ENCODE results near the gene EID1.

The EID1 gene

DNA sequence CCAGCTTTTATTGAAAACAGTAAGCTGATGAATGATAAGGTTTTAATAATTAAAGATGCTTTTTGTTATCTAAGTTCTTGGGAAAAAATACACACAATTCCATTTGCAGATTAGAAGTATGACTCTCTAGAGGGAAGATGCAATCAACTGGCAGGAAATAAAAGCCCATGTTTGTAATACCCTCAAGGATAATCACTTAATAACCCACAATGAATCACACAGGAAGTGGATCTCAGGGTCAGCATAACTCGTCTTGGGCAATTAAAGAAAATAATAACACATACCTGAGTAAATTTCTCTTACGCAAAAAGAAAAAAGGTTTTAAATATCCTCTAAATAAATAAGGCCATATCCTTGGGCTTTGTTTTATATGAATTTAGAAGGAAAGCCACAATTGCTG, 9.4 kb upstream of the EID1 start:
- Histone ChIP-seq H3K4me3 (ENCODE audit: extremely low read depth, insufficient read depth, low read length, poor library complexity, severe bottlenecking) (no peak overlapping the region), H3K36me3 (ENCODE audit: control insufficient read depth, insufficient read depth, low read length) (no peaks in the 10 kb centered on the region), H3K9me3 (ENCODE audit: control insufficient read depth, low read length) (no peaks in the 10 kb centered on the region), H3K4me1 (ENCODE audit: control insufficient read depth, insufficient read depth, low read length, poor library complexity, severe bottlenecking) (peaks cover 9% of the 10 kb centered on the region), H3K27ac (ENCODE audit: low read depth, low read length, severe bottlenecking) (no peak overlapping the region)
- WGBS, 2 experiments (ENCODE audit: insufficient coverage in 2 of 2) = 50% methylated on average over 1 of the region's 2 CpGs; no CpG with 5 or more reads in 1 of the 2 experiments

- Histone ChIP-seq H3K4me3 (ENCODE audit: extremely low read depth, insufficient read depth, low read length, poor library complexity, severe bottlenecking) (no peak overlapping the region), H3K9me3 (ENCODE audit: control insufficient read depth, low read length) (no peaks in the 10 kb centered on the region), H3K27ac (ENCODE audit: low read depth, low read length, severe bottlenecking) (no peak overlapping the region), H3K4me1 (ENCODE audit: control insufficient read depth, insufficient read depth, low read length, poor library complexity, severe bottlenecking) (peaks cover 9% of the 10 kb centered on the region), H3K36me3 (ENCODE audit: control insufficient read depth, insufficient read depth, low read length) (no peaks in the 10 kb centered on the region)
- 80% methylated on average over 1 of the region's 1 CpG; no CpG with 5 or more reads in 1 of the 2 experiments for WGBS, 2 experiments (ENCODE audit: insufficient coverage in 2 of 2)
These were observed 8.0 kb upstream of the EID1 start for GRCh38 chr15:48869966-48870365.

- Histone ChIP-seq H3K9me3 (ENCODE audit: control insufficient read depth, low read length) (no peaks in the 10 kb centered on the region), H3K4me1 (ENCODE audit: control insufficient read depth, insufficient read depth, low read length, poor library complexity, severe bottlenecking) (peaks cover under 1% of the 10 kb centered on the region), H3K27ac (ENCODE audit: low read depth, low read length, severe bottlenecking) (no peak overlapping the region), H3K36me3 (ENCODE audit: control insufficient read depth, insufficient read depth, low read length) (no peaks in the 10 kb centered on the region), H3K4me3 (ENCODE audit: extremely low read depth, insufficient read depth, low read length, poor library complexity, severe bottlenecking) (no peak overlapping the region)
These were observed 6.4 kb upstream of the EID1 start for GRCh38 chr15:48871542-48871941.

- no peaks in the 10 kb centered on the region for H3K4me1 ChIP-seq (ENCODE audit: control insufficient read depth, insufficient read depth, low read length, poor library complexity, severe bottlenecking)
- H3K36me3 ChIP-seq (ENCODE audit: control insufficient read depth, insufficient read depth, low read length) = no peaks in the 10 kb centered on the region
- WGBS, 2 experiments (ENCODE audit: insufficient coverage in 2 of 2) = no CpG with 5 or more reads among the region's 2 CpGs
These were observed 5.3 kb upstream of the EID1 start for GRCh38 chr15:48872632-48873031.

GRCh38 chr15:48875241-48875960, 2.5 kb upstream of the EID1 start:
- Histone ChIP-seq H3K36me3 (ENCODE audit: control insufficient read depth, insufficient read depth, low read length) (no peaks in the 10 kb centered on the region), H3K4me3 (ENCODE audit: extremely low read depth, insufficient read depth, low read length, poor library complexity, severe bottlenecking) (no peak overlapping the region), H3K9me3 (ENCODE audit: control insufficient read depth, low read length) (no peaks in the 10 kb centered on the region), H3K27ac (ENCODE audit: low read depth, low read length, severe bottlenecking) (no peak overlapping the region), H3K4me1 (ENCODE audit: control insufficient read depth, insufficient read depth, low read length, poor library complexity, severe bottlenecking) (peaks cover 7% of the 10 kb centered on the region)
- WGBS, 2 experiments (ENCODE audit: insufficient coverage in 2 of 2) = 89 to 100% methylated on average over 1 to 2 of the region's 2 CpGs

More at GRCh38 chr15:48872632-48873031, 5.3 kb upstream of the EID1 start:
- no peak overlapping the region for H3K27ac ChIP-seq (ENCODE audit: low read depth, low read length, severe bottlenecking)
- H3K9me3 ChIP-seq (ENCODE audit: control insufficient read depth, low read length) = no peaks in the 10 kb centered on the region
- no peak overlapping the region for H3K4me3 ChIP-seq (ENCODE audit: extremely low read depth, insufficient read depth, low read length, poor library complexity, severe bottlenecking)

DNA sequence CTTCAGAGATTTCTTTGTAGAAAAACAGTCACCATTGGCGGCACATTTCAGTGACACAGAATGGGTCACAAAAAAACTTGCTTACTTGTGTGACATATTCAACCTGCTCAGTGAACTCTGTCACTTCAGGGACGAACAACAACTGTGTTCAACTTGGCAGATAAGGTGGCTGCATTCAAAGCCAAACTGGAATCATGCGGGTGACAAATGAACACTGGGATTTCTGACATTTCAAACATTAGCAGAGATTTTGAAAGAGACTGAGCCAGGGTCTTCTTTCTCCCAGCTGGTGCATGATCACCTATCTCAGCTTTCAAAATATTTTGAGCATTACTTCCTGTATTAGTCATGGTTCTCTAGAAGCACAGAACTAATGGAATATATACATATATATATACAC, 1.9 kb upstream of the EID1 start:
- WGBS, 2 experiments (ENCODE audit: insufficient coverage in 2 of 2) = 85 to 91% methylated on average over 3 of the region's 3 CpGs
- H3K4me3 ChIP-seq (ENCODE audit: extremely low read depth, insufficient read depth, low read length, poor library complexity, severe bottlenecking) = no peak overlapping the region
- H3K4me1 ChIP-seq (ENCODE audit: control insufficient read depth, insufficient read depth, low read length, poor library complexity, severe bottlenecking) = peaks cover 9% of the 10 kb centered on the region
- H3K9me3 ChIP-seq (ENCODE audit: control insufficient read depth, low read length) = no peaks in the 10 kb centered on the region
- H3K36me3 ChIP-seq (ENCODE audit: control insufficient read depth, insufficient read depth, low read length) = no peaks in the 10 kb centered on the region
- no peak overlapping the region for H3K27ac ChIP-seq (ENCODE audit: low read depth, low read length, severe bottlenecking)

DNA sequence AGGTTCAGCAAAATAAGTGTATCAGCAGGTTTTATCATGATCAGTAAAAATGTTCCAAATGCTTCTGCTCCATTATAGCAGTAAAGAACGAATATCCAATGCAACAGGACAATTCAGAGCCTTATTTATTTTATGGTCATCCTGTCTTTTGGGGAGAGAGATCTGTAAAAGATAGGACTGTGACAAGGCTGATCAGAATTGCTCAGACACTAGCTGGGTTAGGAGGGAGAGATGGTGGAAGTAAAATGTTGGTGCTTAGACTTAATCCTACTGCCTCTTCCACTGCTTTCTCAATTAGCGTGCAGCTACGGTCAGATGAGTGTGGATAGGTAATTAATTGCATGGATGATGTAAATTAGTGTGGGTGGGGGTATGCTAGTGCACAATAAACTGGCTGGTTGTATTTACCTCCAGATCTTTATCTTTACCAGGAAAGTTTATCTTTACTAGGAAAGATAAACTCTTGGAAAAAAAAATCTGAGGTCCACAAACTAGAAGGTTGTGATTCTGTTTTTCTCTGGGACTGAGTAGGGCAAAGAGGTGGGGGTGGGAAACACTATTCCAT, 2.2 kb downstream of the EID1 start:
- H3K36me3 ChIP-seq (ENCODE audit: control insufficient read depth, insufficient read depth, low read length) = no peaks in the 10 kb centered on the region
- H3K9me3 ChIP-seq (ENCODE audit: control insufficient read depth, low read length) = no peaks in the 10 kb centered on the region
- no peak overlapping the region for H3K27ac ChIP-seq (ENCODE audit: low read depth, low read length, severe bottlenecking)
- no peak overlapping the region for H3K4me3 ChIP-seq (ENCODE audit: extremely low read depth, insufficient read depth, low read length, poor library complexity, severe bottlenecking)
- WGBS, 2 experiments (ENCODE audit: insufficient coverage in 2 of 2) = 92% methylated on average over 2 of the region's 3 CpGs; no CpG with 5 or more reads in 1 of the 2 experiments
- H3K4me1 ChIP-seq (ENCODE audit: control insufficient read depth, insufficient read depth, low read length, poor library complexity, severe bottlenecking) = peaks cover 9% of the 10 kb centered on the region

DNA sequence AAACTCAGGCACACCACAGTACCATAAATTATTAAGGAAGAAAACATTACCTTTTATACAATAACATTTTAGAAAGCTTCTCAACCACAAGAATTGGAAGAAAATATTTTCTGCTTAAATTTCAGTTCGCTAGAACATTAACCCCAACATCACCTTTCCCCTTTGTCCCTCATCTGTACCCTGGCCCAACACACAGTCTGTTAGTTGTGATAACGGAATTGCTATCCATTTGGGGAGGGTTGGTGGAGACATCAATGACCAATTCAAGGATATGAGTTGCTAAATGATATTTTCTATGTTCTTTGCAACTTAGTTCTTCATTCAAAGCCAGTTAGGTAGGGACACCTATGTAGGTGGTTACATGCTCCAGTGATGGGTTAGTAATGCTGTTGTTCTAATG, 5.8 kb downstream of the EID1 start:
- H3K4me1 ChIP-seq (ENCODE audit: control insufficient read depth, insufficient read depth, low read length, poor library complexity, severe bottlenecking) = peaks cover 9% of the 10 kb centered on the region
- no peaks in the 10 kb centered on the region for H3K36me3 ChIP-seq (ENCODE audit: control insufficient read depth, insufficient read depth, low read length)
- H3K9me3 ChIP-seq (ENCODE audit: control insufficient read depth, low read length) = no peaks in the 10 kb centered on the region
- H3K4me3 ChIP-seq (ENCODE audit: extremely low read depth, insufficient read depth, low read length, poor library complexity, severe bottlenecking) = no peak overlapping the region
- whole genome bisulfite sequencing, 2 experiments (ENCODE audit: insufficient coverage in 2 of 2) = no CpG with 5 or more reads among the region's 2 CpGs
- H3K27ac ChIP-seq (ENCODE audit: low read depth, low read length, severe bottlenecking) = no peak overlapping the region

DNA sequence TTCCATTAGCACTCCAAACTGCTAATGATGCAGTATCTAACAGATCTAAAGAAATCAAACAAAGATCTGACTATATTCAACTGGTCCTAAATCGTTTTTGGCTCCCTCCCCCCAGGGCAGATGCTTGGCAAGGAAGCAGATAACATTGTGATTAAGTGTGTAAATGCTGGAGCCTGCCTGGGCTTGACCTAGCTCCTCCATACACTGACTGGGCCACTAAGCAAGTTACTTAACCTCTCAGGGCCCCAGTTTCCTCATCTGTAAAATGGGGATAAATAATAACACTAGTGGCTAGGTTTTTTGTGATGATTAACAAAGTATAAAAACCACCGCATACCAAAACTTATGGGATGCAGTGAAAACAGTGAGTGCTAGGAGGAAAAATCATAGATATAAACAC, 9.2 kb downstream of the EID1 start:
- Histone ChIP-seq H3K36me3 (ENCODE audit: control insufficient read depth, insufficient read depth, low read length) (no peaks in the 10 kb centered on the region), H3K4me3 (ENCODE audit: extremely low read depth, insufficient read depth, low read length, poor library complexity, severe bottlenecking) (no peak overlapping the region), H3K27ac (ENCODE audit: low read depth, low read length, severe bottlenecking) (no peak overlapping the region), H3K4me1 (ENCODE audit: control insufficient read depth, insufficient read depth, low read length, poor library complexity, severe bottlenecking) (no peaks in the 10 kb centered on the region), H3K9me3 (ENCODE audit: control insufficient read depth, low read length) (no peaks in the 10 kb centered on the region)
- WGBS, 2 experiments (ENCODE audit: insufficient coverage in 2 of 2) = no CpG with 5 or more reads among the region's 2 CpGs

GRCh38 chr15:48888191-48888590, 10.3 kb downstream of the EID1 start:
- 100% methylated on average over 3 of the region's 4 CpGs; no CpG with 5 or more reads in 1 of the 2 experiments for WGBS, 2 experiments (ENCODE audit: insufficient coverage in 2 of 2)
- Histone ChIP-seq H3K27ac (ENCODE audit: low read depth, low read length, severe bottlenecking) (no peak overlapping the region), H3K4me3 (ENCODE audit: extremely low read depth, insufficient read depth, low read length, poor library complexity, severe bottlenecking) (no peak overlapping the region), H3K9me3 (ENCODE audit: control insufficient read depth, low read length) (no peaks in the 10 kb centered on the region), H3K4me1 (ENCODE audit: control insufficient read depth, insufficient read depth, low read length, poor library complexity, severe bottlenecking) (no peaks in the 10 kb centered on the region), H3K36me3 (ENCODE audit: control insufficient read depth, insufficient read depth, low read length) (no peaks in the 10 kb centered on the region)

- Histone ChIP-seq H3K27ac (ENCODE audit: low read depth, low read length, severe bottlenecking) (no peak overlapping the region), H3K36me3 (ENCODE audit: control insufficient read depth, insufficient read depth, low read length) (no peaks in the 10 kb centered on the region), H3K4me3 (ENCODE audit: extremely low read depth, insufficient read depth, low read length, poor library complexity, severe bottlenecking) (no peak overlapping the region), H3K9me3 (ENCODE audit: control insufficient read depth, low read length) (no peaks in the 10 kb centered on the region), H3K4me1 (ENCODE audit: control insufficient read depth, insufficient read depth, low read length, poor library complexity, severe bottlenecking) (no peaks in the 10 kb centered on the region)
- WGBS, 2 experiments (ENCODE audit: insufficient coverage in 2 of 2) = 100% methylated on average over 1 of the region's 1 CpG; no CpG with 5 or more reads in 1 of the 2 experiments
These were observed 10.9 kb downstream of the EID1 start for GRCh38 chr15:48888836-48889235.
